Astrocyte (in vitro differentiated cells and primary cell): ENCODE measurements around the gene CLDN19. TPM values are rescaled to one million over a fixed set of nuclear protein-coding genes. Genes with fewer than 3 reads are reported as not detected.
A peak's percentile ranks its signal among the peaks of the same experiment; 100 is the strongest.
"Not testable (repeated sequence)": the region's sequence is repeated elsewhere in the genome, so short reads cannot be mapped to it uniquely, and the experiment has no call there.

Source experiments
- DNase-seq: peaks from one replicate; pipeline ENCODE4 v3.0.0-alpha.2; 2010; ENCODE audit warnings: low read depth
- FAIRE-seq: peaks from 2 replicates; lab custom pipeline; 2011; peaks lifted over from hg19 to GRCh38; lab: Jason Lieb, UNC
- H2AFZ ChIP-seq: 2 replicates; pipeline ENCODE4 v1.6.0; 2012; ENCODE audit warnings: low read depth, low read length, inconsistent platforms
- H3K27ac ChIP-seq: 2 replicates; pipeline ENCODE4 v1.5.1; 2011; ENCODE audit warnings: low read depth, low read length, inconsistent platforms
- H3K27me3 ChIP-seq: 2 replicates; pipeline ENCODE4 v1.6.0; 2011; ENCODE audit warnings: low read length, inconsistent platforms; ENCODE audit not compliant: insufficient read depth
- H3K36me3 ChIP-seq: 2 replicates; pipeline ENCODE4 v1.5.1; 2011; ENCODE audit warnings: low read length, inconsistent platforms; ENCODE audit not compliant: insufficient read depth
- H3K4me1 ChIP-seq: 2 replicates; pipeline ENCODE4 v1.5.1; 2011; ENCODE audit warnings: low read length, inconsistent platforms; ENCODE audit not compliant: insufficient read depth
- H3K4me2 ChIP-seq: 2 replicates; pipeline ENCODE4 v1.6.0; 2012; ENCODE audit warnings: low read length, inconsistent platforms
- H3K4me3 ChIP-seq: 2 replicates; pipeline ENCODE4 v1.5.1; 2011; ENCODE audit warnings: low read depth, mild to moderate bottlenecking, low read length, inconsistent platforms; ENCODE audit not compliant: insufficient read depth
- H3K79me2 ChIP-seq: 2 replicates; pipeline ENCODE4 v1.6.0; 2012; ENCODE audit warnings: mild to moderate bottlenecking, low read length, inconsistent platforms; ENCODE audit not compliant: insufficient read depth
- H3K9ac ChIP-seq: 2 replicates; pipeline ENCODE4 v1.6.0; 2012; ENCODE audit warnings: mild to moderate bottlenecking, low read length, inconsistent platforms
- H3K9me3 ChIP-seq: 2 replicates; pipeline ENCODE4 v1.5.1; 2012; ENCODE audit warnings: low read depth, mild to moderate bottlenecking, low read length, inconsistent platforms; ENCODE audit not compliant: insufficient read depth
- H4K20me1 ChIP-seq: 2 replicates; pipeline ENCODE4 v1.6.0; 2012; ENCODE audit warnings: low read length, inconsistent platforms; ENCODE audit not compliant: insufficient read depth
- H3K27ac Mint-ChIP-seq: one replicate; pipeline ENCODE4 v1.8.0; 2021; ENCODE audit warnings: mild to moderate bottlenecking, mixed read lengths; ENCODE audit not compliant: unreplicated experiment
- H3K27me3 Mint-ChIP-seq: one replicate; pipeline ENCODE4 v1.8.0; 2021; ENCODE audit warnings: low read depth, mixed read lengths; ENCODE audit not compliant: unreplicated experiment
- H3K36me3 Mint-ChIP-seq: one replicate; pipeline ENCODE4 v1.8.0; 2021; ENCODE audit warnings: low read depth, mixed read lengths; ENCODE audit not compliant: unreplicated experiment
- H3K4me1 Mint-ChIP-seq: one replicate; pipeline ENCODE4 v1.8.0; 2021; ENCODE audit warnings: low read depth, mixed read lengths; ENCODE audit not compliant: unreplicated experiment
- H3K4me3 Mint-ChIP-seq: one replicate; pipeline ENCODE4 v1.8.0; 2021; ENCODE audit warnings: mild to moderate bottlenecking, moderate library complexity, mixed read lengths; ENCODE audit not compliant: unreplicated experiment
- H3K9me3 Mint-ChIP-seq: one replicate; pipeline ENCODE4 v1.8.0; 2021; ENCODE audit warnings: mild to moderate bottlenecking, mixed read lengths; ENCODE audit not compliant: unreplicated experiment
- CTCF ChIP-seq: IDR thresholded peaks from 2 replicates; pipeline ENCODE4 v1.5.1; 2011; ENCODE audit warnings: low read depth, mild to moderate bottlenecking, inconsistent platforms, low read length, moderate library complexity; ENCODE audit not compliant: insufficient read depth
- EZH2 ChIP-seq: IDR thresholded peaks from 2 replicates; pipeline ENCODE4 v1.6.1; 2012; ENCODE audit warnings: mild to moderate bottlenecking, low read length, inconsistent platforms; ENCODE audit not compliant: insufficient read depth
- total RNA-seq: library from RNA; stranded (reverse); gene quantifications from 2 replicates; pipeline ENCODE4 v1.2.1, GENCODE V29; 2021

Gene CLDN19
- total RNA-seq, 1 donor from 2014 or later, result 0.11 TPM

- Histone ChIP-seq H3K9ac (no peak overlapping the region), H3K9me3 (no peaks in the 10 kb centered on the region), H3K4me1 (no peaks in the 10 kb centered on the region), H3K4me2 (no peak overlapping the region), H3K79me2 (no peaks in the 10 kb centered on the region), H3K4me3 (no peak overlapping the region), H3K27ac (no peak overlapping the region), H2AFZ (no peak overlapping the region), H3K27me3 (no peaks in the 10 kb centered on the region), H4K20me1 (no peaks in the 10 kb centered on the region), H3K36me3 (no peaks in the 10 kb centered on the region)
- peaks cover 7% of the 10 kb centered on the region for H3K4me1 Mint-ChIP-seq
- DNase-seq (no peak), FAIRE-seq (no peak)
- H3K27ac Mint-ChIP-seq, result peak overlapping the region; percentile 34
- no peaks in the 10 kb centered on the region for H3K27me3 Mint-ChIP-seq
- peaks cover 5% of the 10 kb centered on the region for H3K36me3 Mint-ChIP-seq
- TF ChIP-seq CTCF, result no peak
- TF ChIP-seq EZH2, result no peak
- no peaks in the 10 kb centered on the region for H3K9me3 Mint-ChIP-seq
- H3K4me3 Mint-ChIP-seq, result no peak overlapping the region
Observed at GRCh38 chr1:42723511-42723910, 16.5 kb downstream of the CLDN19 start.

GRCh38 chr1:42722403-42722802 is 17.6 kb downstream of the CLDN19 start:
- DNase-seq, H3K9me3 ChIP-seq, H3K79me2 ChIP-seq, H3K4me1 Mint-ChIP-seq, H4K20me1 ChIP-seq, H3K27me3 Mint-ChIP-seq, H3K36me3 ChIP-seq, H3K4me3 ChIP-seq, H3K4me3 Mint-ChIP-seq, FAIRE-seq, H3K9me3 Mint-ChIP-seq, H2AFZ ChIP-seq, H3K9ac ChIP-seq, H3K4me1 ChIP-seq, H3K4me2 ChIP-seq, H3K36me3 Mint-ChIP-seq, H3K27me3 ChIP-seq, H3K27ac ChIP-seq: not testable (repeated sequence)
- H3K27ac Mint-ChIP-seq, result peak overlapping the region; percentile 53

GRCh38 chr1:42721926-42722325 is 18.1 kb downstream of the CLDN19 start:
- no peaks in the 10 kb centered on the region for H3K9me3 ChIP-seq
- no peak overlapping the region for H3K4me3 ChIP-seq
- no peak for TF ChIP-seq EZH2
- TF ChIP-seq CTCF, result no peak
- FAIRE-seq (no peak), DNase-seq (no peak)
- Mint-ChIP-seq H3K9me3 (no peaks in the 10 kb centered on the region), H3K27me3 (no peaks in the 10 kb centered on the region), H3K27ac (peak overlapping the region; percentile 53), H3K4me1 (peaks cover 7% of the 10 kb centered on the region), H3K4me3 (no peak overlapping the region), H3K36me3 (peaks cover 11% of the 10 kb centered on the region)
- H3K27ac ChIP-seq, result no peak overlapping the region
- no peaks in the 10 kb centered on the region for H4K20me1 ChIP-seq
- no peak overlapping the region for H3K4me2 ChIP-seq
- no peak overlapping the region for H2AFZ ChIP-seq
- H3K27me3 ChIP-seq, result no peaks in the 10 kb centered on the region
- H3K9ac ChIP-seq, result no peak overlapping the region
- no peaks in the 10 kb centered on the region for H3K4me1 ChIP-seq
- H3K79me2 ChIP-seq, result no peaks in the 10 kb centered on the region
- no peaks in the 10 kb centered on the region for H3K36me3 ChIP-seq
